ENCODE measurements around the gene MRPL36.

Gene MRPL36

GRCh38 chr5:1762883-1763547 is 36.6 kb downstream of the MRPL36 start:
- ATAC-seq = no peak

DNA sequence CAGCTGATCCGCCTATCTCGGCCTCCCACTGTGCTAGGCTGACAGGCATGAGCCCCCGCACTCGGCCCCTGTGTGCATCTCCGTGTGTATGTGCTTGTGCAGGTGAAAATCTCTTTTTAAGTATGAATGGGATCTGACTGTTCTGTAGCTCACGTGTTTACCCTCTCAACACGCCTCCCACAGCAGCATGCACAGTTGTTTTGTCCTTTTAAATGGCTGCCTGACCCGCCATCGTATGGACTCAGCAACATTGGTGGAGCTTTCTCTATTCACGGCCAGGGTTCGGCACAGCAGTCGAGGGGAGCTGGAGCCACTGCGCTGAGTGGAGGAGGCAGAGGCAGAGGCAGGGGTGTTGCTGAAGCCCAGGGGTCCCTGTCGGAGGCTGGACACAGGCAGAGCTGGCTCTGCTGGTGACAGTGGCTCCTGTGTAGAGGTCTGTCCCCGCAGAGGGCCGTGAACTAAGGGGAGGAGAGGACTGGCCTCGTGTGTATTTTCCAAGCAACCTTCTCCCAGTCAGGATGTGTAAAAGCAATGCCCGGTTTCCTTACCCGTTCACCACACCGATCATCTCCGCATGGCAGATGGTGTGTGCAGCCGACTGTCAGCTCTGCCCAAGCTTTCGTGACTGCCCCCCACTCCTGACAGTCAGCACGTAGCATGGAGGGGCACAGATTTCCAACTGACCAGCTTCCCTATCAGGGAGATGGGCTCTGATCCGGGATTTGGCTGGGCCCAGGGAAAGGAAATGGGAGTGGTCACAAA is 37.3 kb downstream of the MRPL36 start:
- ATAC-seq = no peak

DNA sequence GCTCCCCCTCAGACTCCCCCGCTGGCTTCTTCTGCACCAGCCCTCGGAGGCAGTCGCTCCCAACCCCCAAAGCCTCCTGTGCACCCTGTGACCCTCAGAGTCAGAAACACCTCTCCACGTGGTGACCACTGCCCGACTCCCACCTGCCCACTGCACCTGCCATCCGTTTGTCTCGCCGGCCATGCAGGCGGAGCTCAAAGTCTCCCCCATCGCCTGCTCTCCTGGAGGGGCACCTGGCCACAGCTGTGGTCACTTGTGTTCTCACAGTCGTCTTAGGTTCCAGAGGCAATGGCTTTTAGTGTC is 38.2 kb downstream of the MRPL36 start:
- ATAC-seq = no peak

DNA sequence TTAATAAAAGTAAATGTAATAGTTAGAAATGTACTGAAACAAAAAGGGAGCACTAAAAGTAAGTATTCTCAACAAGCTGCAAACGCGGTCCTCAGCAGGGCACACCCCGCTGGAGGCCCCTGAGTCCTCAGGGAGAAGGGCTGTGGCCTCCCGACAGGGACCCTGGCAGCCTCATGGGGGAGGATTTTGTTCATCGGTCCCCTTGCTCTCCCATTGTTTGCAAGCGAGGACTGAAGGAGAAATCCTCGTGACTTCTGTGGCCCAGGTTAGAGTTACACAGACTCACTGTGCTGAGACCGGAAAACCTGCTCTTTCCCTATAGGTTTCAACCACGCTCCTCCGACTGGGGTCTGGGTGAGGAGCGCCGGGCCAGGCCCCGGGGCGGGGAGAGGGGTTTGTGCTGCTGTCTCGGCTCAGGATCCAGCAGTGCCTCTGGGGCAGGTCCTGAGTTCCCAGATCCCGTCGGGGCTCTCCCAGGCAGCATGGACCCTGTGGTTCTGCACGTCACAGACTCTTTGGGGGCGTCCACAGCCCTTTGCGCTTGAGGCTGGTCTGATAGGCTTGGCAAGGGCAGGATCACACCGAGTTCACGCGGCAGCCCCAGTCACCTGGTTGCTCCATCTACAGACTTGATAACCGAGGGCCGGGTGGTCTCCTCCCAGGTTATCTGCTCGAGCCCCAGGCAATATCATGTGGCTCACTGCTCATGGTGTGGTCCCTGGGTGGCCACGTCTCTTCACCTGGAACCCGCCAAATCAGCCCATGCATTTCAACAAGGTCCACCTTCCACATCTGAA is 38.8 kb downstream of the MRPL36 start:
- ATAC-seq = no peak

DNA sequence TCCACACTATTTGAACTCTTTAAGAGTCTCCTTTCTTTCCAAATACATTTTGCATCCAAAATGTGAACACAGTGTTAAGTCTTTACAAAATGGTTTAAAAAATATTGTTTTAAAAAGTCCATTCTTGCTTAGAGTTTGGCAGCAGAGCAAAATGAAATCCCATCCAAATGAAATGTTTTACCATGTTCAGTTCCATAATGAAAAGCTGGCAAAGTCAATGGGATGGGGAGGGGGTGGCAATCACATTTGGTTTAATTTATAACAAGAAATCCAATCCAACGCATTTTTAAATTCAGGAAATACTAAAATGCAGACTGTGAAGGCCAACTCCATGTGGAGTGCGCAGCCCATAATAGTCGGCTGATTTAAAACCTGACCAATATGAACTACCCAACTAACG is 39.4 kb downstream of the MRPL36 start:
- no peak for ATAC-seq

DNA sequence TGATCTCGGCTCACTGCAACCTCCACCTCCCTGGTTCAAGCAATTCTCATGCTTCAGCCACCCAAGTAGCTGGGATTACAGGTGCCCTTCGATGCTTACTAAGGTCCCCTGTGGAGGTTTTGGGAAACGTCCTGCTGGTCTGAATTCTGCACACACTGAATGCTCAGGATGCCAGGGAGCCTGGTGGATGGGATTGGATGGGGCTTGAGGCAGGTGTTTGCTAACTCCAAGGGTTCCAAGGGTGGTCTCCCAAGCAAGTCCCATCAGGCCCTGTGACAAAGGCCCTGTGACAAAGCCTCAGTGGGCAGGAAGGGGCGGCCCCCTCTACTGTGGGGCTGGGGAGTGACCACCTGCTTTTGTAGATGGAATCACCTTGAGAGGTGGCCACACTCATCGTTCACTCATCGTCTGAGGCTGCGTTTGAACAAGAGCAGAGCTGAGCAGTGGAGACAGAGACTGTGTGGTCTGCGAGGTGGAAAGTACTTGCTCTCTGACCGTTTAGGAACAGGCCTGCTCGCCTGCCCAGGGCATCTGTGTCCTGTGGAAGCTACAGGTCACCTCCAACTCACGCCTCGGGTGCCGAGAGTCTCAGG is 40.2 kb downstream of the MRPL36 start:
- ATAC-seq = no peak

GRCh38 chr5:1758574-1758973 is 41.1 kb downstream of the MRPL36 start:
- no peak for ATAC-seq

DNA sequence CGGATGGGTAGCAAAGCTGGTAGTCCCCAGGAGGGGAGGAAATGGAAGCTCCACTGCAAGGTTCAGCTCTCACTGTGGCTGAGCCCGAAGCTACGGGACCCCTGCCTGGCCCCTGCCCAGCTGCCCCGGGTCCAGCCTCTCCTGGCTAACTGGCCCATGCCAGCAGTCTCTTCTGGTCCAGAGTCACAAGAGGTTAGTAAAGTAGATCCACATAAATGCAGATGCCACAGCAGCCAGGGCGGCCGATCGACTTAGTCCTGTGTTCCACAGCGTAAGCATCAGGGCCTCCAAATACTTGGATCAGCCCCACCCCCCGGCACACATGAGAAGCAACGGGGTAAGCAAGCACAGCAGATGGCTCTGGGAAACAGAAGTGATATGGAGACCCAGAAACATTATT is 42.1 kb downstream of the MRPL36 start:
- no peak for ATAC-seq

GRCh38 chr5:1756481-1756880 is 43.2 kb downstream of the MRPL36 start:
- no peak for ATAC-seq

GRCh38 chr5:1755321-1755949 is 44.2 kb downstream of the MRPL36 start:
- no peak for ATAC-seq

DNA sequence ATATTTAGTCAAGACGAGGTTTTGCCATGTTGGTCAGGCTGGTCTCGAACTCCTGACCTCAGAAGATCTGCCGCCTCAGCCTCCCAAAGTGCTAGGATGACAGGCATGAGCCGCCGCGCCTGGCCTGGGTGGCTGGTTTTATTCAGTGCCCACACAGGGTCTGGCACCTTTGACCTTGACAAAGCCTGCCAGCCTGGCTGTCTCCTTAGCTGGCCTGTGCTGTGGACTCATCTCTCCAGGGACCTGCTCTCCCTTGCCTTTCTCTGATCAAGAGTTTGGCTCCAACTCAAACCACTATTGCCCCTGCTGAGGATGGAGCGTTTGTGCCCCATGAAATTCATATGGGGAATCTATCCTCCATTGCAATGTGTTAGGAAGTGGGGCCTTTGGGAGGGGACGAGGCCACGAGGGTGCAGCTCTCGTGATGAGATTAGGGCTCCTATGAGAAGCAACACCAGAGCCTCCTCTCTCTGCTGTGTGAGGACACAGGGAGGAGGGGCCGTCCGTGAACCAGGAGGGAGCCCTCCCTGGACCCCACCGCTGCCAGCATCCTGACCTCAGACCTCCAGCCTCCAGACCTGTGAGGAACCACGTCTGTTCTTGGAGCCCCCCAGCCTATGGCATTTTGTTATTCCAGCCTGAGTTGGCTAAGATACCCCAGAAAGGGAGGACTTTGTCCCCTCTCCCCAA is 45.0 kb downstream of the MRPL36 start:
- ATAC-seq = no peak

DNA sequence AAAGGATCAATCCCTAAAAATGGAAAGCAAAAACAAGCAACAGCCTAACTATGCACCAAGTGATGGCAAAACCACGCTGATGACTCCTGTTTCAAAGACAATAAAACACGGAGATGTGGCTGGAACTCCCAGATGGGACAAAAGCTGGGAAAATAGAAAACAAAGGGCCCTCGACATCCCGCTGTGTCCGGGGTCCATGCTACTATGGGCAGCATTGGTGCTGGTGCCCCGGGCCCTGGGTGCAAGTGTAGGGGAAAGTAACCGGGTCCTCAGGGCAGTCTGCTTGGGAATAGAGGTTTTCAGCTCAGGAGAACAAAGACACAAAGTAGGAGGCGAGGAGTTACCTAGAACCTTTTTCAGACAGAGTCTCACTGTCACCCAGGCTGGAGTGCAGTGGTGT is 46.1 kb downstream of the MRPL36 start:
- ATAC-seq = no peak

GRCh38 chr5:1752881-1753280 is 46.8 kb downstream of the MRPL36 start:
- no peak for ATAC-seq

DNA sequence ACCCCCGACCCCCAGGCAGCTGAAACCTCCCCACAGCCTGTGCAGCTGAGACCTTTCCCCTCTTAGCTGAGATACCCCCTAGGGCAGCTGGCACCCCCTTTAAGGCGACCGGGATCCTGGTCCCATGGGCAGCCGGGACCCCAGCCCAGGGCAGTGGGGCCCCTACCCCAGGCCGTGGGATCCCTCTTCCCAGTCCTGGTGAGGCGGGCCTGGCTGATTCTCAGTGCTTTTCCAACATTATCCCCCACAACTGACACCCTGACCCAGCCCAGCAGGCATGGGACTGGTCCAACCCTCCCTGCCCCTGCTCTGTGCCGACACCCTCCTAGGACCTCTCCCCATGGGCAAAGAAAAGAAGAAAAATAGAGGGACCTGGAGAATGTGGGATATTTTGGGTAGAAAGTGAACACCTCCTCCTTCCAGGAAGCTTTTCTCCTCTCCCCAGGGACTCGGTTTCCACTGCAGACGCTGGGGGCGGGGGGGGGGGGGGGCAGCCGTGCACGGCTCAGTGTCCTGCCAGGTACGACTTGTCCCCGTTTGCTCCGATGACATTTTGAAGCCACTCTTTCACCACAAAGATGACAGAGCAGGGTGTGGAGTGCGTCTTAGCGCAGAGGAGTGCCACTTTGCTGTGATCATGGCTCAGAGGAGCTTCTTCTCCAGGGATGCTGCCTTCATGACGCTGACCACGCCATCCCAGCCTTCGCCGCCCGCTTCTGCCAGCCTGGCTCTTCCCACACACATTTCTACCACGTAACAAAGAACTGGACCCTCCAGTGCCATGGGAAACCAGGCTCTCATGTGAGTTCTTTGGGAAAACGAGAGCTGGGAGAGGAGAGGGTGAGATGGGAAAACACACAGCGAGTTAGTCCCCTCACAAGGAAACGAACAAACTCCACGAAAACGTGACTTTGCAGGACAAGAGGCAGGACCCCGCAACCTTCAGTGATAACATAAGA is 47.5 kb downstream of the MRPL36 start:
- no peak for ATAC-seq

DNA sequence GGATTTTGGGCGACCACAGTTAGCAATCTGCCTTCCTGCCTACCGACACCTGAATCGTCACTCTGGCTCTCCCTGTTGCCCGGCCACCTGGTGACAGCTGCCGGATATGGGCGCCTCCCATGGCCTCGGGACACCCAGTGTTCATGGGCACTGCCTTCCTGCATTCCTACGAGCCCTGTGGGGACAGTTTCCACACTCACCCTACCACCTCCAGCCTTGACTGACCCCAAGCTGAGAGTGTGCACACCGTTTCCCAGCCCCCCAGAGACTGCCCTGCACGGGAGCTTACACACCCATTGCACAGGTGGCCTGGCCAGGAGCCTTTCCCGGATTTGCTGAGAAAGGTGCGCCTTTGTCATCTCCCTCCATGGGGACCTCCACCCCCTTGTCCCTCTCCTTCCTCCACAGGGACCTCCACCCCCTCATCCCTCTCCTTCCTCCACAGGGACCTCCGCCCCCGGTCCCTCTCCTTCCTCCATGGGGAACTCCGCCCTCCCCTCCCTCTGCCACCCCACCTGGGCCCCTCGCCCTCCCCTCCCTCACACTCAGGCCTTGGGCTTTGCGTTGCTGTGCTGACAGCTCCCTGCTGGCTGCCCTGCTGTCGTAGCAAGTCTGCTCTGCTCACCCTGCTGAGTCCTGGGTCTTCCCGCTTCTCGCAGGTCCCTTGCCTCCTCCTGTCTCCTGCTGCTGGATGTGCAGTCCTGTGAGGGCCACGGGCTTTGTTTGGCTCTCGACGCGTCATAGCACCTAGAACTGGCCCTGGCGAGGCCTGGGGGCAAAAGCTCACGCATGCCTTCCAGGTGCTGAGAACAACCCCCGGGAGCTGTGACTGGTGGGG is 48.4 kb downstream of the MRPL36 start:
- ATAC-seq = no peak

- ATAC-seq = no peak
These were observed 49.2 kb downstream of the MRPL36 start for GRCh38 chr5:1750469-1750868.

DNA sequence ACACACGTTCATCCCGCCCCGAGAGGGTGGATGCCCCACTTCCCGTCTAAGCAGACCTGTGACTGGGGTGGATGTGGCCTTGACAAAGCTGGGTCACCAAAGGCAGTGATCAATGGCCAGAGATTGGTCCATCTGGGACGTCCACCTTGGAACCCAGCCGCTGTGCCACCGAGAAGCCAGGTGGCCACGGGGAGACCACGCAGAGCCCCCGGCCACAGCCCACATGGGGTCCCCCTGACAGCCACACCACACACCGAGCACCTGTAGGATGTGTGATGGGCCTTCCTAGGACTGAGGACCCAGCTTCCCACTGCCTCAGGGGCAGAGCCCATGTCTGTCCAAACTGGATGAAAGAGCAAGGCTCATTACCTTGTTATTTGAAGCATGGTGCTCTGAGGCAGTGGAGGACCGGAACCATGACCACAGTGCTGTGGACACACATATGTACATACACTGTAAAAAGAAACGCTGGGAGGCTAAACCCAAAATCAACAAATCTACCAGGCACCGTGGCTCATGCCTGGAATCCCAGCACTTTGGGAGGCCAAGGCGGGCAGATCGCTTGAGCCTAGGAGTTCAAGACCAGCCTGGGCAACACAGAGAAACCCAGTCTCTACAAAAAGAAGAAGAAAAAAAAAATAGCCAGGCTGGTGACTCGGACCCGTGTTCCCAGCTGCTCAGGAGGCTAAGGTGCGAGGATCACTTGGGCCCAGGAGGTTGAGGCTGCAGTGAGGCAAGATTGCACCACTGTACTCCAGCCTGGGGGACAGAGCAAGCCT is 50.1 kb downstream of the MRPL36 start:
- ATAC-seq = no peak

DNA sequence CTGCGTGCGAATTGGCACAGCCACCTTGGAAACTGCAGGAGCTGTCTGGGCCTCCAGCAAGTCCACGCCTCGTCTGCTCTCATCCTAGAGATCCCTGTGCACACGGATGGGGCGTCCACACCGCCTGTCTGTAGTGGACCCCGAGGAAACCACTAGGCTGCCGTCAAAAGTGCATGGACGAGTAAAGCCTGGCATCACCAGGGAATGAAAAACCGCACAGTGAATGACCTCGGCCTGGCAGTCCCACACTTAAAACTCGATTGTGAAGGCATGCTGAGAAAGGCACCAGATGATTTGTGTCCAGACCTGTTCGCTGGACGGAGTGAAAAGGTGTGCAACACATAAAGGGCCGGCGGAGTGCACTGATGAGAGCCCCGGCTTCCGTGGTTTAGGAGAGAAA is 50.8 kb downstream of the MRPL36 start:
- ATAC-seq = no peak
